Activated T-helper 1 cell treated with anti-CD3 and anti-CD28 coated beads, Interleukin-2, amount 50 U/mL, for 16 hours (primary cell): ENCODE data around the gene TENT5D.
"Not testable (repeated sequence)": the region's sequence is repeated elsewhere in the genome, so short reads cannot be mapped to it uniquely, and the experiment has no call there.

Source experiments
- DNase-seq, 2 donors: peaks; one replicate each; pipeline ENCODE4 v3.0.0-alpha.2; 2020; ENCODE audit warnings: low read depth in 1 of 2, low spot score in 1 of 2

Gene TENT5D

GRCh38 chrX:80420147-80420546 lies at the start of gene TENT5D:
TENT5D (plus strand) TSS chrX:80420447; CDS start chrX:80442540, 22,093 bp downstream.
- DNase-seq, result no peak

- not testable (repeated sequence) for DNase-seq
These were observed 34.6 kb upstream of the TENT5D start for GRCh38 chrX:80385651-80386050.

- DNase-seq, result no peak
These were observed 32.0 kb upstream of the TENT5D start for GRCh38 chrX:80388206-80388605.

- no peak for DNase-seq
These were observed 8.2 kb upstream of the TENT5D start for GRCh38 chrX:80412042-80412441.

- DNase-seq, result no peak
These were observed 2.8 kb downstream of the TENT5D start for GRCh38 chrX:80423000-80423399.

- DNase-seq, result no peak
These were observed 3.5 kb downstream of the TENT5D start for GRCh38 chrX:80423744-80424143.

GRCh38 chrX:80430826-80431504 lies 10.7 kb downstream of the TENT5D start:
- DNase-seq, result no peak

- DNase-seq, result no peak
These were observed 11.2 kb downstream of the TENT5D start for GRCh38 chrX:80431505-80431832.

GRCh38 chrX:80432441-80432840 lies 12.2 kb downstream of the TENT5D start:
- DNase-seq, result no peak

GRCh38 chrX:80432863-80433262 lies 12.6 kb downstream of the TENT5D start:
- DNase-seq, result no peak

GRCh38 chrX:80468166-80468565 lies 47.9 kb downstream of the TENT5D start:
- not testable (repeated sequence) for DNase-seq

- no peak for DNase-seq
These were observed 51.3 kb downstream of the TENT5D start for GRCh38 chrX:80471582-80471981.

GRCh38 chrX:80485543-80485942 lies 65.3 kb downstream of the TENT5D start:
- no peak for DNase-seq

- DNase-seq, result no peak
These were observed 66.1 kb downstream of the TENT5D start for GRCh38 chrX:80486299-80486698.

GRCh38 chrX:80489166-80489565 lies 68.9 kb downstream of the TENT5D start:
- no peak for DNase-seq
